SK-N-SH treated with all-trans-retinoic acid at 6 μM for 48 hours (cell line): ENCODE measurements around the gene NFIX.

ENCODE experiments used
- ATAC-seq: fragments of 200-7000 bp; cut with Tn5 transposase; 3 replicates; pipeline ENCODE4 v1.9.1; 2020; ENCODE audit warnings: mild to moderate bottlenecking, moderate library complexity
- ARNTL ChIP-seq: fragments of 450-650 bp; formaldehyde crosslinking; IDR thresholded peaks from 2 replicates; pipeline ENCODE4 v1.5.0; 2020; ENCODE audit warnings: low read depth, mild to moderate bottlenecking, moderate library complexity, borderline replicate concordance
- CSDC2 ChIP-seq: fragments of 250-450 bp; sonication (Bioruptor Pico); IDR thresholded peaks from 2 replicates; pipeline ENCODE4 v1.5.0; 2020; ENCODE audit warnings: mild to moderate bottlenecking, moderate library complexity
- ESRRG ChIP-seq: fragments of 250-450 bp; sonication (Bioruptor Pico); IDR thresholded peaks from 2 replicates; pipeline ENCODE4 v1.6.1; 2021; ENCODE audit warnings: mild to moderate bottlenecking
- GLIS3 ChIP-seq: fragments of 250-450 bp; sonication (Bioruptor Pico); IDR thresholded peaks from 2 replicates; pipeline ENCODE4 v1.5.0; 2020; ENCODE audit warnings: mild to moderate bottlenecking, moderate library complexity
- ISL1 ChIP-seq: fragments of 250-450 bp; sonication (Bioruptor Pico); IDR thresholded peaks from 2 replicates; pipeline ENCODE4 v2.1.2; 2022; ENCODE audit warnings: mild to moderate bottlenecking, moderate library complexity
- OSR1 ChIP-seq: fragments of 250-450 bp; sonication (Bioruptor Pico); IDR thresholded peaks from 2 replicates; pipeline ENCODE4 v1.8.0; 2022; ENCODE audit warnings: moderate library complexity, mild to moderate bottlenecking, inconsistent platforms
- PPARA ChIP-seq: fragments of 250-450 bp; sonication (Bioruptor Pico); IDR thresholded peaks from 2 replicates; pipeline ENCODE4 v1.5.0; 2020; ENCODE audit warnings: mild to moderate bottlenecking, borderline replicate concordance
- RARB ChIP-seq: fragments of 250-450 bp; sonication (Bioruptor Pico); IDR thresholded peaks from 2 replicates; pipeline ENCODE4 v1.8.0; 2021; ENCODE audit warnings: mild to moderate bottlenecking, moderate library complexity
- SNAI2 ChIP-seq: fragments of 250-450 bp; sonication (Bioruptor Pico); IDR thresholded peaks from 2 replicates; pipeline ENCODE4 v1.5.0; 2020; ENCODE audit warnings: mild to moderate bottlenecking, moderate library complexity
- TCF4 ChIP-seq: fragments of 250-450 bp; sonication (Bioruptor Pico); IDR thresholded peaks from 2 replicates; pipeline ENCODE4 v1.8.0; 2021; ENCODE audit warnings: mild to moderate bottlenecking, moderate library complexity, borderline replicate concordance
- TOX ChIP-seq: fragments of 250-450 bp; sonication (Bioruptor Pico); IDR thresholded peaks from 2 replicates; pipeline ENCODE4 v1.8.0; 2021; ENCODE audit warnings: mild to moderate bottlenecking, moderate library complexity, borderline replicate concordance
- ZFP3 ChIP-seq: fragments of 250-450 bp; sonication (Bioruptor Pico); IDR thresholded peaks from 2 replicates; pipeline ENCODE4 v1.5.0; 2020; ENCODE audit warnings: mild to moderate bottlenecking, moderate library complexity
- ZFP30 ChIP-seq: fragments of 450-650 bp; formaldehyde crosslinking; IDR thresholded peaks from 2 replicates; pipeline ENCODE4 v1.5.0; 2022; ENCODE audit warnings: mild to moderate bottlenecking, moderate library complexity
- ZNF565 ChIP-seq: fragments of 450-650 bp; formaldehyde crosslinking; conservative IDR thresholded peaks from 2 replicates; pipeline ENCODE4 v1.5.0; 2020; ENCODE audit warnings: low read depth, mild to moderate bottlenecking, moderate library complexity
- ZNF70 ChIP-seq: fragments of 450-650 bp; formaldehyde crosslinking; IDR thresholded peaks from 2 replicates; pipeline ENCODE4 v1.5.0; 2020; ENCODE audit warnings: mild to moderate bottlenecking, moderate library complexity
- ZNF8 ChIP-seq: fragments of 450-650 bp; formaldehyde crosslinking; IDR thresholded peaks from 2 replicates; pipeline ENCODE4 v1.5.0; 2020; ENCODE audit warnings: mild to moderate bottlenecking, moderate library complexity
- TF ChIP-seq, protein P1 (sequence below): fragments of 250-450 bp; sonication (Bioruptor Pico); IDR thresholded peaks from 2 replicates; pipeline ENCODE4 v1.8.0; 2020; ENCODE audit warnings: mild to moderate bottlenecking, moderate library complexity, borderline replicate concordance
- TF ChIP-seq, protein P2 (sequence below): fragments of 250-450 bp; sonication (Bioruptor Pico); IDR thresholded peaks from 2 replicates; pipeline ENCODE4 v1.5.1; 2020; ENCODE audit warnings: low read depth, mild to moderate bottlenecking, moderate library complexity
- TF ChIP-seq, protein P3 (sequence below): fragments of 250-450 bp; sonication (Bioruptor Pico); IDR thresholded peaks from 2 replicates; pipeline ENCODE4 v1.8.0; 2021; ENCODE audit warnings: low read depth, mild to moderate bottlenecking, moderate library complexity, borderline replicate concordance
- TF ChIP-seq, protein P4 (sequence below): fragments of 250-450 bp; sonication (Bioruptor Pico); IDR thresholded peaks from 2 replicates; pipeline ENCODE4 v1.5.0; 2020; ENCODE audit warnings: mild to moderate bottlenecking, moderate library complexity

NFIX gene

DNA sequence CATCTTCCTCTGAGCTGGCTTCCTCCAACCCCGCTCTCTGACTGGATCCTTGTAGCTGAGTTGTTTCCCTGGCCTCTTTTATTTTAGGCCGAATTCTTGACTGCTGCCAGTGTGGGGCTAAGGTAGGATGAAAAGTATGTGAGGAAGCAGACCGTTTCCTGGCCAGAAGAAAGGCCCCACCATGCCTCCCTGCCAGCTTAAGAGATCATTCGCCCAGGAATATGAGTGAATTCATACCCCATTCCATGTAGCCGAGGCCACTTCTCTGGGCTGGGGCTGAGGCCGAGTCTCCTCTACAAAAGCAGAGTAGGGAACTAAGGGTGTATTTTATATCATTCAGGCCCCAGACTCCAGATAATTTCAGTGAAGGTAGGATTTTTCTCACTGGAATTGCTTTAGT, 32.3 kb downstream of the NFIX start:
- TF ChIP-seq GLIS3 (CRISPR knock-in tag) = no peak
- no peak for TF ChIP-seq ARNTL
- TF ChIP-seq CSDC2 (CRISPR knock-in tag) = no peak
- TF ChIP-seq, protein P1, sequence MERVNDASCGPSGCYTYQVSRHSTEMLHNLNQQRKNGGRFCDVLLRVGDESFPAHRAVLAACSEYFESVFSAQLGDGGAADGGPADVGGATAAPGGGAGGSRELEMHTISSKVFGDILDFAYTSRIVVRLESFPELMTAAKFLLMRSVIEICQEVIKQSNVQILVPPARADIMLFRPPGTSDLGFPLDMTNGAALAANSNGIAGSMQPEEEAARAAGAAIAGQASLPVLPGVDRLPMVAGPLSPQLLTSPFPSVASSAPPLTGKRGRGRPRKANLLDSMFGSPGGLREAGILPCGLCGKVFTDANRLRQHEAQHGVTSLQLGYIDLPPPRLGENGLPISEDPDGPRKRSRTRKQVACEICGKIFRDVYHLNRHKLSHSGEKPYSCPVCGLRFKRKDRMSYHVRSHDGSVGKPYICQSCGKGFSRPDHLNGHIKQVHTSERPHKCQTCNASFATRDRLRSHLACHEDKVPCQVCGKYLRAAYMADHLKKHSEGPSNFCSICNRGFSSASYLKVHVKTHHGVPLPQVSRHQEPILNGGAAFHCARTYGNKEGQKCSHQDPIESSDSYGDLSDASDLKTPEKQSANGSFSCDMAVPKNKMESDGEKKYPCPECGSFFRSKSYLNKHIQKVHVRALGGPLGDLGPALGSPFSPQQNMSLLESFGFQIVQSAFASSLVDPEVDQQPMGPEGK = no peak
- no peak for TF ChIP-seq RARB
- ATAC-seq = no peak

DNA sequence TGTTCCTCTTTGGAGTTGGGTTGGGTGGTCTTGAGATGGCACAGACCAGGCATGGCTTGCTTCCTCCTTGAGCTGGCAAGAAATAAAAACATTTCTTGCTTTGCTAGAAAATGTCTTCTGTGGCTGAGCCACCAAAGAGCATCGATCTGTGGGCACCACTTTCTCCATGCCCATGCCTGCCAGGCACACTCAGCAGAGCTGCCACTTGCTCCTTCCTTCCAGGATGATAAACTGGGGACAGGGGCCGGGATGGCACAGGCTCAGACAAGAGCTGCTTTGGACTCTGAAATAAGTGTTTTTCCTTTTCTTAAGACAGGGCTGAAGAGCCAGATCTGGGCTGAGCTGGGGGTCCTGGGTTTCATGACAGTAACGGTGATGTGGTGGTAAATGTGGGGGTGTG, 32.8 kb downstream of the NFIX start:
- no peak for ATAC-seq
- TF ChIP-seq GLIS3 (CRISPR knock-in tag) (no peak), ZNF70 (CRISPR knock-in tag) (no peak), TCF4 (CRISPR knock-in tag) (no peak), ESRRG (CRISPR knock-in tag) (no peak), ZNF8 (CRISPR knock-in tag) (no peak), OSR1 (CRISPR knock-in tag) (no peak), ZNF565 (CRISPR knock-in tag) (no peak), SNAI2 (no peak), ZFP3 (CRISPR knock-in tag) (no peak)
- TF ChIP-seq, protein P2, sequence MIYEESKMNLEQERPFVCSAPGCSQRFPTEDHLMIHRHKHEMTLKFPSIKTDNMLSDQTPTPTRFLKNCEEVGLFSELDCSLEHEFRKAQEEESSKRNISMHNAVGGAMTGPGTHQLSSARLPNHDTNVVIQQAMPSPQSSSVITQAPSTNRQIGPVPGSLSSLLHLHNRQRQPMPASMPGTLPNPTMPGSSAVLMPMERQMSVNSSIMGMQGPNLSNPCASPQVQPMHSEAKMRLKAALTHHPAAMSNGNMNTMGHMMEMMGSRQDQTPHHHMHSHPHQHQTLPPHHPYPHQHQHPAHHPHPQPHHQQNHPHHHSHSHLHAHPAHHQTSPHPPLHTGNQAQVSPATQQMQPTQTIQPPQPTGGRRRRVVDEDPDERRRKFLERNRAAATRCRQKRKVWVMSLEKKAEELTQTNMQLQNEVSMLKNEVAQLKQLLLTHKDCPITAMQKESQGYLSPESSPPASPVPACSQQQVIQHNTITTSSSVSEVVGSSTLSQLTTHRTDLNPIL (CRISPR knock-in tag) = no peak
- TF ChIP-seq, protein P3, sequence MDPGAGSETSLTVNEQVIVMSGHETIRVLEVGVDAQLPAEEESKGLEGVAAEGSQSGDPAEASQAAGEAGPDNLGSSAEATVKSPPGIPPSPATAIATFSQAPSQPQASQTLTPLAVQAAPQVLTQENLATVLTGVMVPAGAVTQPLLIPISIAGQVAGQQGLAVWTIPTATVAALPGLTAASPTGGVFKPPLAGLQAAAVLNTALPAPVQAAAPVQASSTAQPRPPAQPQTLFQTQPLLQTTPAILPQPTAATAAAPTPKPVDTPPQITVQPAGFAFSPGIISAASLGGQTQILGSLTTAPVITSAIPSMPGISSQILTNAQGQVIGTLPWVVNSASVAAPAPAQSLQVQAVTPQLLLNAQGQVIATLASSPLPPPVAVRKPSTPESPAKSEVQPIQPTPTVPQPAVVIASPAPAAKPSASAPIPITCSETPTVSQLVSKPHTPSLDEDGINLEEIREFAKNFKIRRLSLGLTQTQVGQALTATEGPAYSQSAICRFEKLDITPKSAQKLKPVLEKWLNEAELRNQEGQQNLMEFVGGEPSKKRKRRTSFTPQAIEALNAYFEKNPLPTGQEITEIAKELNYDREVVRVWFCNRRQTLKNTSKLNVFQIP (CRISPR knock-in tag) = no peak
- TF ChIP-seq, protein P1 = no peak
- TF ChIP-seq, all 23 proteins: peak for 0

DNA sequence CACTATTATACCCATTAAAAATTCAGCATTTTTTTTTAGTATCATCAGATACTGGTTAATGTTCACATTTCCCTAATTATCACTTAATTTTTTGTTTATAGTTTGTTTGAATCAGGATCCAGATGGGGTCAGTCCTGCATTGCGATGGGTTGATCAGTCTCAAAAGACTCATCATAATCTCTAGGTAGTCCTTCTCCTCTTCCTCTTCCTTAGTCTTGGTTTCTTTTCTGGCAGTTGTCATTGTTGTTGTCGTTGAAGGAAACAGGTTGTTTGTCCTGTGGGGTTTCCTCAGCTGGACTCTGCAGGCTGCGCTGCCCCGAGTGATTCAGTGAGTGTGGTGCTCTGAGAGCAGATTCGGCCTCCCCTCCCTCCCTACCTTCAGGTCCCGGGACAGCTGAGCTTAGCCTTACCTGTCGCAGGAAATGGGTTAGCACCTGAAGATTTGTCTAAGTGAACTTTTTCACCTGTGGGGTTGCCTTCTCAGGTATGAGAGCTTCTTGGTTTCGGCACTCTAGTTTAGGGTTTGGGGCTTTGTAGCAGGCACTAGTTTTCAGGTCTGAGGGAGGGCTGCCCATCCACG, 34.1 kb downstream of the NFIX start:
- TF ChIP-seq GLIS3 (CRISPR knock-in tag) (no peak), ZNF565 (CRISPR knock-in tag) (no peak), ESRRG (CRISPR knock-in tag) (no peak), RARB (no peak), ZNF8 (CRISPR knock-in tag) (no peak), ZFP3 (CRISPR knock-in tag) (no peak), TOX (CRISPR knock-in tag) (no peak), OSR1 (CRISPR knock-in tag) (no peak), ISL1 (CRISPR knock-in tag) (no peak), SNAI2 (no peak), ZFP30 (CRISPR knock-in tag) (no peak), PPARA (no peak)
- TF ChIP-seq, protein P3 (CRISPR knock-in tag) = no peak
- TF ChIP-seq, protein P4, sequence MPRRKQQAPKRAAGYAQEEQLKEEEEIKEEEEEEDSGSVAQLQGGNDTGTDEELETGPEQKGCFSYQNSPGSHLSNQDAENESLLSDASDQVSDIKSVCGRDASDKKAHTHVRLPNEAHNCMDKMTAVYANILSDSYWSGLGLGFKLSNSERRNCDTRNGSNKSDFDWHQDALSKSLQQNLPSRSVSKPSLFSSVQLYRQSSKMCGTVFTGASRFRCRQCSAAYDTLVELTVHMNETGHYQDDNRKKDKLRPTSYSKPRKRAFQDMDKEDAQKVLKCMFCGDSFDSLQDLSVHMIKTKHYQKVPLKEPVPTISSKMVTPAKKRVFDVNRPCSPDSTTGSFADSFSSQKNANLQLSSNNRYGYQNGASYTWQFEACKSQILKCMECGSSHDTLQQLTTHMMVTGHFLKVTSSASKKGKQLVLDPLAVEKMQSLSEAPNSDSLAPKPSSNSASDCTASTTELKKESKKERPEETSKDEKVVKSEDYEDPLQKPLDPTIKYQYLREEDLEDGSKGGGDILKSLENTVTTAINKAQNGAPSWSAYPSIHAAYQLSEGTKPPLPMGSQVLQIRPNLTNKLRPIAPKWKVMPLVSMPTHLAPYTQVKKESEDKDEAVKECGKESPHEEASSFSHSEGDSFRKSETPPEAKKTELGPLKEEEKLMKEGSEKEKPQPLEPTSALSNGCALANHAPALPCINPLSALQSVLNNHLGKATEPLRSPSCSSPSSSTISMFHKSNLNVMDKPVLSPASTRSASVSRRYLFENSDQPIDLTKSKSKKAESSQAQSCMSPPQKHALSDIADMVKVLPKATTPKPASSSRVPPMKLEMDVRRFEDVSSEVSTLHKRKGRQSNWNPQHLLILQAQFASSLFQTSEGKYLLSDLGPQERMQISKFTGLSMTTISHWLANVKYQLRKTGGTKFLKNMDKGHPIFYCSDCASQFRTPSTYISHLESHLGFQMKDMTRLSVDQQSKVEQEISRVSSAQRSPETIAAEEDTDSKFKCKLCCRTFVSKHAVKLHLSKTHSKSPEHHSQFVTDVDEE (CRISPR knock-in tag) = no peak
- no peak for ATAC-seq
